ENCODE data around the gene GPRC5A.

Gene GPRC5A

DNA sequence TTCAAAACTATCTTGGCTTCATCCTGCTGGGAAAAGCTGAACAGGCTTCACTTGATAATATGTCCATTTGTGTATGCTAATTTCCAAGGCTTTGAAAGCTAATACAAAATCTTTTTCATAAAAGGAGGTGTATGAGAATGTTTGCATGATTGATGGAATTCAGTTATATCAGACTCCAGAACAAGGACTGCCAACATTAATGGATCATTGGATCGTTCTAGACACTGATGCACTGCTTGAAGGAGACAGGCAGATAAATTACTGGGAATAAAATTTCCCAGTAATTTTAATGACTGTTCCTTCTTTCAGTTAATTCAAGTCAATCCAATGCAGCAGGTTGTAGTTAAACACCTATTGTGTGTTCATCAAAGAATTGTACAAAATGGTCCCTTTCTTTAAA lies 60.1 kb downstream of the GPRC5A start:
- peaks cover 20% of the 10 kb centered on the region for H3K4me1 Mint-ChIP-seq
- H3K4me3 Mint-ChIP-seq: no peak overlapping the region
- H3K27me3 Mint-ChIP-seq (ENCODE audit: low read depth, poor library complexity): peaks cover 7% of the 10 kb centered on the region
- H3K36me3 Mint-ChIP-seq (ENCODE audit: low read depth): peaks cover 10% of the 10 kb centered on the region
- DNase-seq: no peak
- H3K9me3 Mint-ChIP-seq: peaks cover 10% of the 10 kb centered on the region
- no peak overlapping the region for H3K27ac Mint-ChIP-seq
- TF ChIP-seq, protein P1, sequence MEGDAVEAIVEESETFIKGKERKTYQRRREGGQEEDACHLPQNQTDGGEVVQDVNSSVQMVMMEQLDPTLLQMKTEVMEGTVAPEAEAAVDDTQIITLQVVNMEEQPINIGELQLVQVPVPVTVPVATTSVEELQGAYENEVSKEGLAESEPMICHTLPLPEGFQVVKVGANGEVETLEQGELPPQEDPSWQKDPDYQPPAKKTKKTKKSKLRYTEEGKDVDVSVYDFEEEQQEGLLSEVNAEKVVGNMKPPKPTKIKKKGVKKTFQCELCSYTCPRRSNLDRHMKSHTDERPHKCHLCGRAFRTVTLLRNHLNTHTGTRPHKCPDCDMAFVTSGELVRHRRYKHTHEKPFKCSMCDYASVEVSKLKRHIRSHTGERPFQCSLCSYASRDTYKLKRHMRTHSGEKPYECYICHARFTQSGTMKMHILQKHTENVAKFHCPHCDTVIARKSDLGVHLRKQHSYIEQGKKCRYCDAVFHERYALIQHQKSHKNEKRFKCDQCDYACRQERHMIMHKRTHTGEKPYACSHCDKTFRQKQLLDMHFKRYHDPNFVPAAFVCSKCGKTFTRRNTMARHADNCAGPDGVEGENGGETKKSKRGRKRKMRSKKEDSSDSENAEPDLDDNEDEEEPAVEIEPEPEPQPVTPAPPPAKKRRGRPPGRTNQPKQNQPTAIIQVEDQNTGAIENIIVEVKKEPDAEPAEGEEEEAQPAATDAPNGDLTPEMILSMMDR (IDR thresholded peaks at IDR 0.05): no peak

DNA sequence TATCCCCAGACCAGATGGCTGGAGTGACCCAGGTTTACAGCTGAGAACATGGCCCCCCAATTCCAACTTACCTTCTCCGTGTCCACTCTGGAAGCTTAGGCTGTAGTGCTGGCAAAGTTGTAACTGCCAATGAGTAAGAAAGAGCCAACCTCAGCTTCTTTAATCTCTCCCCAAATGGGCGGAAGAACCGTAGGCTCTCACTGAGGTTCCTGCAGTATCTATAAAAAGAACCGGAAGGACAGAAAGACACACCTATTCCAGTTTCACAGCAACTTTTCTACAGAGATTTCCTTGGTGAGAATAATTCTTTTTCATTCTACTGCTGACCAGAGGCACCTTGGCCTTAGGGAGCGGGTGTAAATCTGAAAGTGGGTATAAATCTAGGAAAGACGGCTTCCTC lies 60.7 kb downstream of the GPRC5A start, which contains the start of gene GPRC5D:
TSS of gene GPRC5D (minus strand) at position 135 of the 400 bp plus-strand sequence. CDS start 1,786 bp downstream, outside the sequence.
- Mint-ChIP-seq H3K4me1 (peaks cover 20% of the 10 kb centered on the region), H3K27ac (no peak within 1 kb of the TSS), H3K27me3 (ENCODE audit: low read depth, poor library complexity) (peaks cover 6% of the 10 kb centered on the region), H3K4me3 (no peak within 1 kb of the TSS), H3K9me3 (peaks cover 10% of the 10 kb centered on the region), H3K36me3 (ENCODE audit: low read depth) (peaks cover 10% of the 10 kb centered on the region)
- TF ChIP-seq, protein P1 (IDR thresholded peaks at IDR 0.05): no peak
- no peak for DNase-seq

DNA sequence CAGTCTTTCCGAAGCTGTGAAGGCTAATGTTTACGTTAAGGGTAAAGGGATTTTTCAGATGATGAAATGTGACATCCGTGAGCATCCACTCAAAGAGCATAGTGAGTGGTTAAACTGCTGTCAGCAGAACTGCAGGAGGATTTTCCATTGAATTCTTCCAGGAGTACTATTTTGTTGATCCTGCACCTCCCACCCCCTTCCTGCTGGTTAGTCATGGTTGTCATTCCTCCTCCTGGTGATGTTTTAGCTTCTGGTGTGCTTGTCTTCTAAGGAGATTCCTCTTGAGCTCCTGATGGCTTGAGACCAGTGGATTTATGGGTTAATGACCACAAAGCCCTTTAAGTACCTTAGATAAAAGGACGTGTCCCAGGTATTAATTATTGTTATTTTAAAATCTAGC lies 63.0 kb downstream of the GPRC5A start:
- Mint-ChIP-seq H3K4me3 (no peak overlapping the region), H3K27ac (no peak overlapping the region), H3K9me3 (peaks cover 10% of the 10 kb centered on the region), H3K27me3 (ENCODE audit: low read depth, poor library complexity) (peaks cover 4% of the 10 kb centered on the region), H3K36me3 (ENCODE audit: low read depth) (peaks cover 10% of the 10 kb centered on the region), H3K4me1 (peaks cover 20% of the 10 kb centered on the region)
- DNase-seq: no peak
- TF ChIP-seq, protein P1 (IDR thresholded peaks at IDR 0.05): no peak

DNA sequence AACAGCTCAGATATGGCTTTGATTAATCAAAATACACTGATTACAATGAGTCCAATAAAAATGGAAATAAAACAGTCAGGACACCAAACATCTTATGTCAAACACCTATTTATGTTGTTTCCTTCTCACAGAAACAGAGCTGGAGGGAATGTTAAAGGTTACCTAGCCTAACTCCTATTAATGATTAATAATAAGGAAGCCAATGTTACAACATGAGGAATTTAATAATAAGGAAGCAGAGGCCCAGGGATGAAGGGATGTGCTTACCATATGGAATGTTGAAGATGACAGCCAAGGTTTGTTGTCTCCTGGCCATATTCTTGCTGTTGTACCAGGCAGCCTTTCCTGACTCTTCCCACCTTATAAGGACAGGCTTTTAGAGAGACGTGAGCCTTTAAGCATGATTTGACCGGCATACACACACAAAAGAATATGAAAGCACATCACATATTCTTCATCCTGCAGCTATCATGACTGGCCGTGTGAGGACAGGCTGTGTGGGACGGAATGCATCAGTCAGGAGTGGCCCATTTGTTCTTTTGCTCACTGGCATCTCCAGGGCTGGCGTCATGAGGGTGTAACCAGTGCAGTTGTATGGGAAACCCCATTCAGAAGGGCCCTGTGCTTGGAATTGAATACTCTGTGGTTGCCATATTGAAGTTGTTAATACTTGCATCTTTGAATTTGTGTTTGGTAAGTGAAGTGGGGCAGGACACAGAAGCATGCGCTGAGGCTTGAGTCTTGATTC lies 63.7 kb downstream of the GPRC5A start:
- Mint-ChIP-seq H3K4me3 (no peak overlapping the region), H3K27me3 (ENCODE audit: low read depth, poor library complexity) (peaks cover 4% of the 10 kb centered on the region), H3K27ac (no peak overlapping the region), H3K4me1 (peaks cover 20% of the 10 kb centered on the region), H3K9me3 (peaks cover 5% of the 10 kb centered on the region), H3K36me3 (ENCODE audit: low read depth) (peaks cover 6% of the 10 kb centered on the region)
- TF ChIP-seq, protein P1 (IDR thresholded peaks at IDR 0.05): no peak
- DNase-seq: no peak

DNA sequence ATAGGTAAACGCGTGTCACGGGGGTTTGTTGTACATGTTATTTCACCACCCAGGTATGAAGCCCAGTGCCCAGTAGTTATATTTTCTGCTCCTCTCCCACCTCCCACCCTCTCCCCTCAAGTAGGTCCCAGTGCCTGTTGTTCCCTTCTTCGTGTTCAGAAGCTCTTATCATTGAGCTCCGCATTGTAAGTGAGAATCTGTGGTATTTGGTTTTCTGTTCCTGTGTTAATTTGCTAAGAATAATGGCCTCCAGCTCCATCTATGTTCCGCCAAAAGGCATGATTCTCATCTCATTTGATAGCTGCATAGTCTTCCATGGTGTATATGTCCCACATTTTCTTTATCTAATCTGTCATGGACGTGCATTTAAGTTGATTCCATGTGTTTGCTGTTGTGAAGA lies 67.5 kb downstream of the GPRC5A start:
- H3K4me1 Mint-ChIP-seq: peaks cover 14% of the 10 kb centered on the region
- H3K36me3 Mint-ChIP-seq (ENCODE audit: low read depth): no peaks in the 10 kb centered on the region
- no peak for DNase-seq
- H3K4me3 Mint-ChIP-seq: no peak overlapping the region
- peaks cover 4% of the 10 kb centered on the region for H3K27me3 Mint-ChIP-seq (ENCODE audit: low read depth, poor library complexity)
- TF ChIP-seq, protein P1 (IDR thresholded peaks at IDR 0.05): no peak
- no peak overlapping the region for H3K27ac Mint-ChIP-seq
- H3K9me3 Mint-ChIP-seq: peaks cover 5% of the 10 kb centered on the region
